ENCODE measurements around the gene DVL1. TPM values are rescaled to one million over a fixed set of nuclear protein-coding genes. Genes with fewer than 3 reads are reported as not detected.
A peak's percentile ranks its signal among the peaks of the same experiment; 100 is the strongest.

DVL1 gene
- total and polyA plus RNA-seq, 2 of the 13 experiments (the other 11 are each of a cell fraction or from before 2014, with no cell fraction given): 30.8 to 60.4 TPM

DNA sequence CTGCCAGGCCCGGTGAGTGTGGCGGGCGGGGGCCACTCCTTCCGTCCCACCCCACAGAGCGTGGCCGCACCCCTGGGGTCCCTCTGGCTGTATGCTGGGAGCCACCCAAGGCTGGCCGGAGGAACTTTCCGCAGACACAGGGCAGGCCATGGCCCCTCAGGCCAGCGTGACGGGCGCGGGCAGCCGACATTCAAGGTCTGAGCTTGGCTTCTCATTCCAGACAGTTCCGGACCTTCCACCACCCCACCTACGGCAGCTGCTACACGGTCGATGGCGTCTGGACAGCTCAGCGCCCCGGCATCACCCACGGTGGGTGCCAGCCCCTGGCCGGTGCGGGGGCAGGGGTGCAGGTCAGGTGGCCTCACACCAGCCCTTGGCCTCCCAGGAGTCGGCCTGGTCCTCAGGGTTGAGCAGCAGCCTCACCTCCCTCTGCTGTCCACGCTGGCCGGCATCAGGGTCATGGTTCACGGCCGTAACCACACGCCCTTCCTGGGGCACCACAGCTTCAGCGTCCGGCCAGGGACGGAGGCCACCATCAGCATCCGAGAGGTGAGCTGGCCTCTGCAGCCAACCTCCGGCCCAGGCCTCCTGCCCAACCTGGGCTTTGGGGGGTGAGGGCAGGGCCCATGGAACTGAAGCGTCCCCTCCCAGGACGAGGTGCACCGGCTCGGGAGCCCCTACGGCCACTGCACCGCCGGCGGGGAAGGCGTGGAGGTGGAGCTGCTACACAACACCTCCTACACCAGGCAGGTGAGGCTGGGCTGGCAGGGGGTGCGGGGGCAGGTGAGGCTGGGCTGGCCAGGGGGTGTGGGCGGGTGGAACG is 61.7 kb downstream of the DVL1 start (continued):
- TF ChIP-seq PRDM15 (CRISPR knock-in tag; IDR thresholded peaks at IDR 0.05) (no peak), KLF9 (CRISPR knock-in tag; IDR thresholded peaks at IDR 0.05; ENCODE audit: low read depth) (no peak), MTF1 (CRISPR knock-in tag; IDR thresholded peaks at IDR 0.05) (no peak), ELK4 (CRISPR knock-in tag; IDR thresholded peaks at IDR 0.05; ENCODE audit: borderline replicate concordance) (no peak), ZNF891 (CRISPR knock-in tag; IDR thresholded peaks at IDR 0.05) (no peak), ZNF775 (CRISPR knock-in tag; IDR thresholded peaks at IDR 0.05; ENCODE audit: borderline replicate concordance) (no peak), ZNF33B (CRISPR knock-in tag; IDR thresholded peaks at IDR 0.05) (no peak), ZBTB7A (CRISPR knock-in tag; IDR thresholded peaks at IDR 0.05) (no peak), ZNF563 (CRISPR knock-in tag; IDR thresholded peaks at IDR 0.05) (0 out of 2 replicates have a peak, but pooled peaks have one; percentile 27), DMAP1 (CRISPR knock-in tag; IDR thresholded peaks at IDR 0.05) (0 out of 2 replicates have a peak, but pooled peaks have one; percentile 27), SMAD1 (CRISPR knock-in tag; IDR thresholded peaks at IDR 0.05; ENCODE audit: borderline replicate concordance, low read depth) (no peak), ZNF383 (CRISPR knock-in tag; IDR thresholded peaks at IDR 0.05; ENCODE audit: borderline replicate concordance) (0 out of 2 replicates have a peak, but pooled peaks have one; percentile 45), TFAP4 (IDR thresholded peaks at IDR 0.05; ENCODE audit: borderline replicate concordance, low read depth) (no peak), MYC (CRISPR knock-in tag; IDR thresholded peaks at IDR 0.05; ENCODE audit: borderline replicate concordance) (peak; percentile 60; the same call in 1 of the 2 replicates)
- TF ChIP-seq, protein P1, sequence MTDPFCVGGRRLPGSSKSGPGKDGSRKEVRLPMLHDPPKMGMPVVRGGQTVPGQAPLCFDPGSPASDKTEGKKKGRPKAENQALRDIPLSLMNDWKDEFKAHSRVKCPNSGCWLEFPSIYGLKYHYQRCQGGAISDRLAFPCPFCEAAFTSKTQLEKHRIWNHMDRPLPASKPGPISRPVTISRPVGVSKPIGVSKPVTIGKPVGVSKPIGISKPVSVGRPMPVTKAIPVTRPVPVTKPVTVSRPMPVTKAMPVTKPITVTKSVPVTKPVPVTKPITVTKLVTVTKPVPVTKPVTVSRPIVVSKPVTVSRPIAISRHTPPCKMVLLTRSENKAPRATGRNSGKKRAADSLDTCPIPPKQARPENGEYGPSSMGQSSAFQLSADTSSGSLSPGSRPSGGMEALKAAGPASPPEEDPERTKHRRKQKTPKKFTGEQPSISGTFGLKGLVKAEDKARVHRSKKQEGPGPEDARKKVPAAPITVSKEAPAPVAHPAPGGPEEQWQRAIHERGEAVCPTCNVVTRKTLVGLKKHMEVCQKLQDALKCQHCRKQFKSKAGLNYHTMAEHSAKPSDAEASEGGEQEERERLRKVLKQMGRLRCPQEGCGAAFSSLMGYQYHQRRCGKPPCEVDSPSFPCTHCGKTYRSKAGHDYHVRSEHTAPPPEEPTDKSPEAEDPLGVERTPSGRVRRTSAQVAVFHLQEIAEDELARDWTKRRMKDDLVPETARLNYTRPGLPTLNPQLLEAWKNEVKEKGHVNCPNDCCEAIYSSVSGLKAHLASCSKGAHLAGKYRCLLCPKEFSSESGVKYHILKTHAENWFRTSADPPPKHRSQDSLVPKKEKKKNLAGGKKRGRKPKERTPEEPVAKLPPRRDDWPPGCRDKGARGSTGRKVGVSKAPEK (CRISPR knock-in tag; IDR thresholded peaks at IDR 0.05; ENCODE audit: borderline replicate concordance): no peak

Data from HepG2 (cell line).